Liver (tissue), 9 donors: ENCODE results near the gene SPDYC. TPM values are rescaled to one million over a fixed set of nuclear protein-coding genes. Genes with fewer than 3 reads are reported as not detected.

Experiments used
- DNase-seq: peaks from one replicate; pipeline ENCODE4 v3.0.0-alpha.2; 2017; ENCODE audit warnings: low spot score
- H3K27ac ChIP-seq, 2 donors: one replicate each; pipeline ENCODE4 v1.7.0; 2013; ENCODE audit warnings: inconsistent platforms in 2 of 2, low read length in 2 of 2, control low read depth in 1 of 2, low read depth in 1 of 2, mild to moderate bottlenecking in 1 of 2
- H3K27me3 ChIP-seq, 4 donors: one replicate each; pipeline versions ENCODE4 v1.6.1 to v1.7.0; 2013; ENCODE audit warnings: low read length in 3 of 4, inconsistent platforms in 1 of 4, mild to moderate bottlenecking in 1 of 4, moderate library complexity in 1 of 4; ENCODE audit not compliant: control insufficient read depth in 4 of 4, insufficient read depth in 4 of 4
- H3K36me3 ChIP-seq, 4 donors: one replicate each; pipeline versions ENCODE4 v1.6.1 to v1.7.0; 2013; ENCODE audit warnings: low read length in 3 of 4, mild to moderate bottlenecking in 3 of 4, low read depth in 1 of 4, moderate library complexity in 1 of 4; ENCODE audit not compliant: control insufficient read depth in 4 of 4, insufficient read depth in 3 of 4
- H3K4me1 ChIP-seq, 4 donors: one replicate each; pipeline versions ENCODE4 v1.6.1 to v1.7.0; 2013; ENCODE audit warnings: low read length in 3 of 4, mild to moderate bottlenecking in 3 of 4, moderate library complexity in 1 of 4; ENCODE audit not compliant: control insufficient read depth in 4 of 4, insufficient read depth in 4 of 4
- H3K4me3 ChIP-seq, 3 donors: one replicate each; pipeline versions ENCODE4 v1.6.1 to v1.7.0; 2013; ENCODE audit warnings: low read length in 3 of 3, control low read depth in 1 of 3, low read depth in 1 of 3, mild to moderate bottlenecking in 1 of 3
- H3K9ac ChIP-seq, 2 donors: one replicate each; pipeline ENCODE4 v1.7.0; 2013; ENCODE audit warnings: low read length in 2 of 2, mild to moderate bottlenecking in 2 of 2, moderate library complexity in 2 of 2, control low read depth in 1 of 2, low read depth in 1 of 2
- H3K9me3 ChIP-seq, 4 donors: one replicate each; pipeline versions ENCODE4 v1.6.1 to v1.7.0; 2013; ENCODE audit warnings: low read length in 3 of 4; ENCODE audit not compliant: control insufficient read depth in 4 of 4
- EGR1 ChIP-seq, 2 donors: IDR thresholded peaks; 2 replicates each; pipeline ENCODE4 v1.6.1; 2016 to 2018; ENCODE audit warnings: antibody characterized with exemption in 2 of 2, low read depth in 2 of 2
- FOXA1 ChIP-seq: IDR thresholded peaks from 2 replicates; pipeline ENCODE4 v1.6.1; 2016; ENCODE audit warnings: antibody characterized with exemption
- FOXA2 ChIP-seq: IDR thresholded peaks from 2 replicates; pipeline ENCODE4 v1.6.1; 2016; ENCODE audit warnings: antibody characterized with exemption
- GABPA ChIP-seq, 2 donors: IDR thresholded peaks in 1 of 2; conservative IDR thresholded peaks in 1 of 2; 2 replicates each; pipeline ENCODE4 v1.6.1; 2016; ENCODE audit warnings: antibody characterized with exemption in 2 of 2, mild to moderate bottlenecking in 1 of 2, moderate library complexity in 1 of 2
- NR2F2 ChIP-seq: IDR thresholded peaks from 2 replicates; pipeline ENCODE4 v1.6.1; 2016; ENCODE audit warnings: antibody characterized with exemption
- RAD21 ChIP-seq, 2 donors: IDR thresholded peaks; 2 replicates each; pipeline ENCODE4 v1.6.1; 2016; ENCODE audit warnings: antibody characterized with exemption in 2 of 2, mild to moderate bottlenecking in 2 of 2
- RXRA ChIP-seq, 2 donors: IDR thresholded peaks; 2 replicates each; pipeline ENCODE4 v1.6.1; 2017 to 2018; ENCODE audit warnings: antibody characterized with exemption in 2 of 2, mild to moderate bottlenecking in 1 of 2
- TAF1 ChIP-seq: conservative IDR thresholded peaks from 2 replicates; pipeline ENCODE4 v1.6.1; 2016; ENCODE audit warnings: antibody characterized with exemption, mild to moderate bottlenecking
- YY1 ChIP-seq: IDR thresholded peaks from 2 replicates; pipeline ENCODE4 v1.6.1; 2016; ENCODE audit warnings: antibody characterized with exemption, mild to moderate bottlenecking
- WGBS: extraction: QIAGEN DNeasy Blood & Tissue Kit; methylation state at CpG from one replicate; pipeline ENCODE4 v1.1.7; 2013; 5-methylcytosine and 5-hydroxymethylcytosine counted together
- polyA plus RNA-seq, 2 donors: library from polyadenylated mRNA; stranded (reverse) in 1 of 2; unstranded in 1 of 2; fragments of 200-250 nt in 1 of 2; fragments of >200 nt in 1 of 2; fragmentation: Nextera tagmentation in 1 of 2; extraction: Ambion mirVana in 1 of 2; gene quantifications; one replicate each; pipeline versions ENCODE4 v1.2.1 to v1.2.3, GENCODE V29; 2013 to 2015
- total RNA-seq, 2 donors: library from RNA; depleted of rRNA; stranded (reverse); fragments of >200 nt; gene quantifications; one replicate each; pipeline ENCODE4 v1.2.3, GENCODE V29; 2014
- TF ChIP-seq, protein P1 (sequence below): IDR thresholded peaks from 2 replicates; pipeline ENCODE4 v1.6.1; 2016; ENCODE audit warnings: antibody characterized with exemption
- TF ChIP-seq, protein P2 (sequence below): IDR thresholded peaks from 2 replicates; pipeline ENCODE4 v1.6.1; 2016; ENCODE audit warnings: antibody characterized with exemption, mild to moderate bottlenecking
- TF ChIP-seq, protein P3 (sequence below): fragments of 150-350 bp; IDR thresholded peaks from 2 replicates; pipeline ENCODE4 v1.5.1; 2017; ENCODE audit warnings: improper control_type of control experiment, low read depth, low read length; ENCODE audit not compliant: missing input control
- TF ChIP-seq, protein P4 (sequence below): IDR thresholded peaks from 2 replicates; pipeline ENCODE4 v1.6.1; 2016; ENCODE audit warnings: antibody characterized with exemption
- TF ChIP-seq, protein P5 (sequence below): IDR thresholded peaks from 2 replicates; pipeline ENCODE4 v1.6.1; 2016; ENCODE audit warnings: antibody characterized with exemption
- donor health status: healthy.
- donor health status: healthy.
- donor health status: healthy.
- donor health status: healthy.
- donor health status: healthy.

The SPDYC gene
- total and polyA plus RNA-seq, 4 donors = 0.08 to 1.1 (median 0.52) TPM; not detected in 1

DNA sequence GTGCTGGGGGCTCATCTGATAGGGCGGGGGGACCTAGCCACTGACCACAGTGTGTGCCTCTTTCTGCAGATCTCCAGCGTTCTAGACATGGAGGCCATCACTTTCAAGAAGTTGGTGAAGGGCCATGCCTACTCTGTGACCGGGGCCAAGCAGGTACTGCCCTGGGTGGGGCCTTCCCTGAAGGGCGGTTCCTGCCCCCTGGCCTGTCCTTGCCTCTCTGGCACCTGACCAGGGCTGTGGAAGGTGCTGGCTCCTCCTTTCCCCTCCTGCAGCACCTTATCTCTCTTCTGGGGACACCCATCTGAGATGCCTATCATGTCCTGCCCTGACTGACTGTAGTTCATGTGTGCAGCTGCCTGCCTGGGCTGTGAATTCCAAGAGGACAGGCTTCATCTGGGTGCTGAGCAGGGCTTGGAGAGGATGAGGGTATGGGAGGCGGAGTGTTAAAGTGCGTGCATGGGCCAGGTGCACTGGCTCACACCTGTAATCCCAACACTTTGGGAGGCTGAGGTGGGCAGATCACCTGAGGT lies 17.2 kb downstream of the SPDYC start:
- peaks cover 3 to 10% (median 7%) of the 10 kb centered on the region in 4 donors for H3K4me1 ChIP-seq
- DNase-seq = no peak
- no peak overlapping the region for H3K9ac ChIP-seq
- TF ChIP-seq, protein P1, sequence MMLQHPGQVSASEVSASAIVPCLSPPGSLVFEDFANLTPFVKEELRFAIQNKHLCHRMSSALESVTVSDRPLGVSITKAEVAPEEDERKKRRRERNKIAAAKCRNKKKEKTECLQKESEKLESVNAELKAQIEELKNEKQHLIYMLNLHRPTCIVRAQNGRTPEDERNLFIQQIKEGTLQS = no peak
- no peak for TF ChIP-seq NR2F2
- TF ChIP-seq, protein P2, sequence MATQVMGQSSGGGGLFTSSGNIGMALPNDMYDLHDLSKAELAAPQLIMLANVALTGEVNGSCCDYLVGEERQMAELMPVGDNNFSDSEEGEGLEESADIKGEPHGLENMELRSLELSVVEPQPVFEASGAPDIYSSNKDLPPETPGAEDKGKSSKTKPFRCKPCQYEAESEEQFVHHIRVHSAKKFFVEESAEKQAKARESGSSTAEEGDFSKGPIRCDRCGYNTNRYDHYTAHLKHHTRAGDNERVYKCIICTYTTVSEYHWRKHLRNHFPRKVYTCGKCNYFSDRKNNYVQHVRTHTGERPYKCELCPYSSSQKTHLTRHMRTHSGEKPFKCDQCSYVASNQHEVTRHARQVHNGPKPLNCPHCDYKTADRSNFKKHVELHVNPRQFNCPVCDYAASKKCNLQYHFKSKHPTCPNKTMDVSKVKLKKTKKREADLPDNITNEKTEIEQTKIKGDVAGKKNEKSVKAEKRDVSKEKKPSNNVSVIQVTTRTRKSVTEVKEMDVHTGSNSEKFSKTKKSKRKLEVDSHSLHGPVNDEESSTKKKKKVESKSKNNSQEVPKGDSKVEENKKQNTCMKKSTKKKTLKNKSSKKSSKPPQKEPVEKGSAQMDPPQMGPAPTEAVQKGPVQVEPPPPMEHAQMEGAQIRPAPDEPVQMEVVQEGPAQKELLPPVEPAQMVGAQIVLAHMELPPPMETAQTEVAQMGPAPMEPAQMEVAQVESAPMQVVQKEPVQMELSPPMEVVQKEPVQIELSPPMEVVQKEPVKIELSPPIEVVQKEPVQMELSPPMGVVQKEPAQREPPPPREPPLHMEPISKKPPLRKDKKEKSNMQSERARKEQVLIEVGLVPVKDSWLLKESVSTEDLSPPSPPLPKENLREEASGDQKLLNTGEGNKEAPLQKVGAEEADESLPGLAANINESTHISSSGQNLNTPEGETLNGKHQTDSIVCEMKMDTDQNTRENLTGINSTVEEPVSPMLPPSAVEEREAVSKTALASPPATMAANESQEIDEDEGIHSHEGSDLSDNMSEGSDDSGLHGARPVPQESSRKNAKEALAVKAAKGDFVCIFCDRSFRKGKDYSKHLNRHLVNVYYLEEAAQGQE = no peak
- no peak for TF ChIP-seq GABPA (IDR thresholded peaks at IDR 0.05 in 1 of 2, conservative IDR thresholded peaks at IDR 0.05 in 1 of 2)
- TF ChIP-seq EGR1 (IDR thresholded peaks at IDR 0.05; ENCODE audit: low read depth in 2 of 2) = no peak
- TF ChIP-seq RXRA (IDR thresholded peaks at IDR 0.05) = no peak
- TF ChIP-seq TAF1 = no peak
- TF ChIP-seq FOXA2 = no peak
- no peak for TF ChIP-seq FOXA1
- TF ChIP-seq, protein P3, sequence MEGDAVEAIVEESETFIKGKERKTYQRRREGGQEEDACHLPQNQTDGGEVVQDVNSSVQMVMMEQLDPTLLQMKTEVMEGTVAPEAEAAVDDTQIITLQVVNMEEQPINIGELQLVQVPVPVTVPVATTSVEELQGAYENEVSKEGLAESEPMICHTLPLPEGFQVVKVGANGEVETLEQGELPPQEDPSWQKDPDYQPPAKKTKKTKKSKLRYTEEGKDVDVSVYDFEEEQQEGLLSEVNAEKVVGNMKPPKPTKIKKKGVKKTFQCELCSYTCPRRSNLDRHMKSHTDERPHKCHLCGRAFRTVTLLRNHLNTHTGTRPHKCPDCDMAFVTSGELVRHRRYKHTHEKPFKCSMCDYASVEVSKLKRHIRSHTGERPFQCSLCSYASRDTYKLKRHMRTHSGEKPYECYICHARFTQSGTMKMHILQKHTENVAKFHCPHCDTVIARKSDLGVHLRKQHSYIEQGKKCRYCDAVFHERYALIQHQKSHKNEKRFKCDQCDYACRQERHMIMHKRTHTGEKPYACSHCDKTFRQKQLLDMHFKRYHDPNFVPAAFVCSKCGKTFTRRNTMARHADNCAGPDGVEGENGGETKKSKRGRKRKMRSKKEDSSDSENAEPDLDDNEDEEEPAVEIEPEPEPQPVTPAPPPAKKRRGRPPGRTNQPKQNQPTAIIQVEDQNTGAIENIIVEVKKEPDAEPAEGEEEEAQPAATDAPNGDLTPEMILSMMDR = no peak
- TF ChIP-seq, protein P4, sequence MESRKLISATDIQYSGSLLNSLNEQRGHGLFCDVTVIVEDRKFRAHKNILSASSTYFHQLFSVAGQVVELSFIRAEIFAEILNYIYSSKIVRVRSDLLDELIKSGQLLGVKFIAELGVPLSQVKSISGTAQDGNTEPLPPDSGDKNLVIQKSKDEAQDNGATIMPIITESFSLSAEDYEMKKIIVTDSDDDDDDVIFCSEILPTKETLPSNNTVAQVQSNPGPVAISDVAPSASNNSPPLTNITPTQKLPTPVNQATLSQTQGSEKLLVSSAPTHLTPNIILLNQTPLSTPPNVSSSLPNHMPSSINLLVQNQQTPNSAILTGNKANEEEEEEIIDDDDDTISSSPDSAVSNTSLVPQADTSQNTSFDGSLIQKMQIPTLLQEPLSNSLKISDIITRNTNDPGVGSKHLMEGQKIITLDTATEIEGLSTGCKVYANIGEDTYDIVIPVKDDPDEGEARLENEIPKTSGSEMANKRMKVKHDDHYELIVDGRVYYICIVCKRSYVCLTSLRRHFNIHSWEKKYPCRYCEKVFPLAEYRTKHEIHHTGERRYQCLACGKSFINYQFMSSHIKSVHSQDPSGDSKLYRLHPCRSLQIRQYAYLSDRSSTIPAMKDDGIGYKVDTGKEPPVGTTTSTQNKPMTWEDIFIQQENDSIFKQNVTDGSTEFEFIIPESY = no peak
- TF ChIP-seq RAD21 (IDR thresholded peaks at IDR 0.05) = no peak
- TF ChIP-seq, protein P5, sequence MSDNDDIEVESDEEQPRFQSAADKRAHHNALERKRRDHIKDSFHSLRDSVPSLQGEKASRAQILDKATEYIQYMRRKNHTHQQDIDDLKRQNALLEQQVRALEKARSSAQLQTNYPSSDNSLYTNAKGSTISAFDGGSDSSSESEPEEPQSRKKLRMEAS = no peak
- no peak for TF ChIP-seq YY1
- peaks cover 16 to 49% (median 32%) of the 10 kb centered on the region in 4 donors for H3K36me3 ChIP-seq
- no peak overlapping the region for H3K4me3 ChIP-seq
- H3K27ac ChIP-seq = no peak overlapping the region
- no peaks in the 10 kb centered on the region for H3K9me3 ChIP-seq
- 94% methylated on average over 6 of the region's 6 CpGs for WGBS
- H3K27me3 ChIP-seq = no peaks in the 10 kb centered on the region

DNA sequence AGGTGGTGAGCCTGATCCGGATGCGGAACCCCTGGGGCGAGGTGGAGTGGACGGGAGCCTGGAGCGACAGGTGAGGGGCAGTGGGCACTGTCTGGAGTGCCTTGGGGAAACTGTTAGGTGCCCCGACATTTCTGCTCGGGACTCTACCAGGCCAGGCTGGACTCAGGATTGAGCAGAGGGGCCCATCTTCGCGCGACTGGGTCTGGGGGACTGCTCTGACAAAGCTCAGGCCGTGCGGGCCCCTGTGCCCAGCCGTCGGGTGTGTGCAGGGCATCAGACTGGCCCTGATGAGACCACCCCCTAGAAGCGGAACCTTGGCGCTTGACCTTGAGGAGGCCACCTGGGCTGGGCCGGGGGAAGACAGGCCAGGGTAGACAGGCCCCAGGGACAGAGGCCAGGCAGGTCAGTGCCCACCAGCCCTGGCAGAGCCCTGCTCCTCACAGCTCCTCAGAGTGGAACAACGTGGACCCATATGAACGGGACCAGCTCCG lies 18.0 kb downstream of the SPDYC start:
- Histone ChIP-seq H3K9ac (no peak overlapping the region), H3K4me3 (no peak overlapping the region), H3K27ac (no peak overlapping the region), H3K9me3 (no peaks in the 10 kb centered on the region), H3K27me3 (no peaks in the 10 kb centered on the region), H3K36me3 (peaks cover 16 to 49% (median 32%) of the 10 kb centered on the region in 4 donors), H3K4me1 (peaks cover 0 to 4% (median under 1%) of the 10 kb centered on the region in 4 donors)
- 97% methylated on average over 20 of the region's 20 CpGs for WGBS
- TF ChIP-seq, protein P1 = no peak
- no peak for TF ChIP-seq EGR1 (IDR thresholded peaks at IDR 0.05; ENCODE audit: low read depth in 2 of 2)
- DNase-seq = no peak
